Esophagus squamous epithelium (tissue), 4 donors: ENCODE measurements around the gene CARS1.

Source experiments
- CTCF ChIP-seq, 6 experiments: fragments of 450-650 bp in 4 of 6; fragments of 200-600 bp in 2 of 6; sonication (generic) in 2 of 6; IDR thresholded peaks; one replicate each; pipeline ENCODE4 v1.5.1; 2016 to 2019; ENCODE audit warnings: antibody characterized with exemption in 6 of 6, mild to moderate bottlenecking in 4 of 6, moderate library complexity in 4 of 6
- POLR2A ChIP-seq, 4 donors: fragments of 450-650 bp; IDR thresholded peaks; one replicate each; pipeline ENCODE4 v1.6.1; 2017; ENCODE audit warnings: antibody characterized with exemption in 4 of 4, mild to moderate bottlenecking in 4 of 4, moderate library complexity in 3 of 4

- TF ChIP-seq CTCF (IDR thresholded peaks at IDR 0.05), result peak in 1 of 6 experiments; percentile 26
- peak in 3 of 4 donors; percentile 21 to 61 (median 38) for TF ChIP-seq POLR2A (IDR thresholded peaks at IDR 0.05)
Observed at GRCh38 chr11:3057069-3057963, at the start of gene CARS1.
